B cell (primary cell): ENCODE results near the gene PVALEF. TPM values are rescaled to one million over a fixed set of nuclear protein-coding genes. Genes with fewer than 3 reads are reported as not detected.

Experiments
- ATAC-seq: fragments of 200-7000 bp; cut with Tn5 transposase; one replicate; pipeline ENCODE4 v1.10.0; 2021; ENCODE audit warnings: low read depth, mild to moderate bottlenecking, moderate number of reproducible peaks, moderate library complexity
- CTCF ChIA-PET: fragments of 350-600 bp; sonication (Branson Sonifier 250); formaldehyde crosslinking; loops from one replicate; lab custom pipeline; 2021; ENCODE audit warnings: antibody characterized with exemption, inconsistent platforms; lab: Charles Lee
- POLR2A ChIA-PET: fragments of 350-600 bp; sonication (Branson Sonifier 250); formaldehyde crosslinking; loops from one replicate; lab custom pipeline; 2021; ENCODE audit warnings: antibody characterized with exemption; lab: Charles Lee
- DNase-seq: peaks from one replicate; pipeline ENCODE4 v3.0.0; 2013
- H2AFZ ChIP-seq: 2 replicates; pipeline ENCODE4 v1.6.1; 2012; ENCODE audit warnings: mild to moderate bottlenecking, low read depth, low read length; ENCODE audit not compliant: insufficient read depth, poor library complexity, severe bottlenecking
- H3K27ac ChIP-seq, 2 donors: 1 replicate in 1 of 2; 2 replicates in 1 of 2; pipeline ENCODE4 v1.5.1; 2012 to 2013; ENCODE audit warnings: low read length in 2 of 2, mild to moderate bottlenecking in 2 of 2, moderate library complexity in 1 of 2
- H3K27me3 ChIP-seq, 4 experiments: fragments of 200-600 bp in 1 of 4; sonication (generic) in 1 of 4; replicated peaks in 1 of 4; 1 replicate in 2 of 4; 2 replicates in 2 of 4; pipeline versions ENCODE4 v1.6.1 to v1.7.0; 2013 to 2016; ENCODE audit warnings: low read length in 3 of 4, mild to moderate bottlenecking in 2 of 4, mixed read lengths in 1 of 4, moderate library complexity in 1 of 4; ENCODE audit not compliant: insufficient read depth in 4 of 4, control insufficient read depth in 3 of 4; ENCODE audit errors: control extremely low read depth in 1 of 4
- H3K36me3 ChIP-seq, 2 experiments: replicated peaks in 1 of 2; 1 replicate in 1 of 2; 2 replicates in 1 of 2; pipeline versions ENCODE4 v1.6.1 to v1.7.1; 2013; ENCODE audit warnings: low read length in 1 of 2; ENCODE audit not compliant: insufficient read depth in 2 of 2, control insufficient read depth in 1 of 2; ENCODE audit errors: control extremely low read depth in 1 of 2, extremely low read depth in 1 of 2
- H3K4me1 ChIP-seq, 2 donors: fragments of 200-600 bp in 1 of 2; sonication (generic) in 1 of 2; 1 replicate in 1 of 2; 2 replicates in 1 of 2; pipeline versions ENCODE4 v1.5.1 to v1.6.1; 2013 to 2017; ENCODE audit warnings: low read length in 2 of 2; ENCODE audit not compliant: control insufficient read depth in 2 of 2, insufficient read depth in 2 of 2
- H3K4me2 ChIP-seq: replicated peaks from 2 replicates; pipeline ENCODE3; 2012; ENCODE audit warnings: mild to moderate bottlenecking, low read depth, low read length; ENCODE audit not compliant: poor library complexity, severe bottlenecking
- H3K4me3 ChIP-seq, 5 experiments: fragments of 200-600 bp in 1 of 5; sonication (generic) in 1 of 5; 1 replicate in 3 of 5; 2 replicates in 2 of 5; pipeline versions ENCODE4 v1.5.1 to v1.7.0; 2011 to 2016; ENCODE audit warnings: low read length in 4 of 5, mild to moderate bottlenecking in 4 of 5, low read depth in 2 of 5, control low read depth in 1 of 5, moderate library complexity in 1 of 5; ENCODE audit not compliant: insufficient read depth in 1 of 5; ENCODE audit errors: control extremely low read depth in 1 of 5, extremely low read depth in 1 of 5
- H3K79me2 ChIP-seq: fragments of 200-600 bp; sonication (generic); one replicate; pipeline ENCODE4 v1.6.0; 2016; ENCODE audit warnings: low read length; ENCODE audit not compliant: control insufficient read depth, insufficient read depth
- H3K9ac ChIP-seq: fragments of 200-600 bp; sonication (generic); 2 replicates; pipeline ENCODE4 v1.6.1; 2017; ENCODE audit warnings: mild to moderate bottlenecking, low read length, moderate library complexity
- H3K9me3 ChIP-seq, 3 donors: one replicate each; pipeline versions ENCODE4 v1.6.1 to v1.7.1; 2013; ENCODE audit warnings: low read length in 2 of 3; ENCODE audit not compliant: control insufficient read depth in 2 of 3, insufficient read depth in 1 of 3; ENCODE audit errors: control extremely low read depth in 1 of 3
- H4K20me1 ChIP-seq: 2 replicates; pipeline ENCODE4 v1.6.0; 2012; ENCODE audit warnings: mild to moderate bottlenecking, low read length; ENCODE audit not compliant: insufficient read depth, control insufficient read depth, poor library complexity, severe bottlenecking
- H3K27ac Mint-ChIP-seq: one replicate; pipeline ENCODE4 v1.8.0; 2021; ENCODE audit warnings: mixed read lengths
- H3K27me3 Mint-ChIP-seq: one replicate; pipeline ENCODE4 v1.8.0; 2021; ENCODE audit warnings: mixed read lengths
- H3K4me1 Mint-ChIP-seq: one replicate; pipeline ENCODE4 v1.8.0; 2021; ENCODE audit warnings: mixed read lengths
- H3K4me3 Mint-ChIP-seq: one replicate; pipeline ENCODE4 v1.8.0; 2021; ENCODE audit warnings: mixed read lengths
- H3K9me3 Mint-ChIP-seq: one replicate; pipeline ENCODE4 v1.8.0; 2022; ENCODE audit warnings: mixed read lengths; ENCODE audit not compliant: insufficient read depth
- EZH2 ChIP-seq: IDR thresholded peaks from 2 replicates; pipeline ENCODE4 v1.6.1; 2012; ENCODE audit warnings: borderline replicate concordance, low read depth, mild to moderate bottlenecking, moderate library complexity, low read length; ENCODE audit not compliant: insufficient read depth, poor library complexity, severe bottlenecking
- WGBS: methylation state at CpG from one replicate; pipeline ENCODE4 v1.1.5; 2013; ENCODE audit warnings: missing lambda C conversion rate; ENCODE audit not compliant: insufficient coverage; 5-methylcytosine and 5-hydroxymethylcytosine counted together
- intact Hi-C: fragments of 100-400 bp; cut with micrococcal nuclease; formaldehyde crosslinking; loops from one replicate; pipeline ENCODE4 v1.10.0; 2022
- polyA plus RNA-seq: library from polyadenylated mRNA; depleted of rRNA; stranded (reverse); fragments of >200 nt; gene quantifications from 2 replicates; pipeline ENCODE4 v1.2.3, GENCODE V29; 2012
- total RNA-seq, 2 donors: library from RNA; stranded (reverse); fragments of 120-200 nt in 1 of 2; gene quantifications; 1 replicate in 1 of 2; 2 replicates in 1 of 2; pipeline versions ENCODE4 v1.2.3 to v1.2.4, GENCODE V29; 2013 to 2022
- TF ChIP-seq, protein P1 (sequence below): fragments of 200-600 bp; IDR thresholded peaks from one replicate; pipeline ENCODE4 v1.8.0; 2022; ENCODE audit warnings: antibody characterized with exemption, mild to moderate bottlenecking

Gene PVALEF
- total and polyA plus RNA-seq, 2 donors (not counting 1 experiment from before 2014, with no cell fraction given) = not detected

DNA sequence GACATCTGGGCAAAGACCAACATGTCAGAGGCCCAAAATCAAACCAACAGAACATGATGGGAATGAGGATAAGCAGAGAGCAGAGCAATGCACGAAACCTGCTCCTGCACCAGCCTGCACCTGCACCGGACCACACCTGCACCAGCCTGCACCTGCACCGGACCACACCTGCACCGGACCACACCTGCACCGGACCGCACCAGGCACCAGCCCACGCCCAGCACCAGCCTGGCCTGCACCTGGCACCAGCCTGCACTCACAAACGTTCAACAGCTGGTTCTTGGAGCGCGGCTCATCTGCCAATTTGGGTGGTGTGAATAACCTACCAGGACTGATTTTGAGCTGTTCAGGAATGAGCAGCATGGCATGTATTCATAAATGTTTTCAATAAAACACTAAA lies 39.3 kb downstream of the PVALEF start:
- no peak overlapping the region for H3K4me3 ChIP-seq
- peaks cover 0 to 12% of the 10 kb centered on the region in 2 experiments for H3K36me3 ChIP-seq
- no peaks in the 10 kb centered on the region for H3K9me3 ChIP-seq
- intact Hi-C loops = no loop called here
- no peaks in the 10 kb centered on the region for H3K27me3 Mint-ChIP-seq
- peaks cover 3% of the 10 kb centered on the region in 2 donors for H3K4me1 ChIP-seq
- no peak for TF ChIP-seq EZH2
- TF ChIP-seq, protein P1, sequence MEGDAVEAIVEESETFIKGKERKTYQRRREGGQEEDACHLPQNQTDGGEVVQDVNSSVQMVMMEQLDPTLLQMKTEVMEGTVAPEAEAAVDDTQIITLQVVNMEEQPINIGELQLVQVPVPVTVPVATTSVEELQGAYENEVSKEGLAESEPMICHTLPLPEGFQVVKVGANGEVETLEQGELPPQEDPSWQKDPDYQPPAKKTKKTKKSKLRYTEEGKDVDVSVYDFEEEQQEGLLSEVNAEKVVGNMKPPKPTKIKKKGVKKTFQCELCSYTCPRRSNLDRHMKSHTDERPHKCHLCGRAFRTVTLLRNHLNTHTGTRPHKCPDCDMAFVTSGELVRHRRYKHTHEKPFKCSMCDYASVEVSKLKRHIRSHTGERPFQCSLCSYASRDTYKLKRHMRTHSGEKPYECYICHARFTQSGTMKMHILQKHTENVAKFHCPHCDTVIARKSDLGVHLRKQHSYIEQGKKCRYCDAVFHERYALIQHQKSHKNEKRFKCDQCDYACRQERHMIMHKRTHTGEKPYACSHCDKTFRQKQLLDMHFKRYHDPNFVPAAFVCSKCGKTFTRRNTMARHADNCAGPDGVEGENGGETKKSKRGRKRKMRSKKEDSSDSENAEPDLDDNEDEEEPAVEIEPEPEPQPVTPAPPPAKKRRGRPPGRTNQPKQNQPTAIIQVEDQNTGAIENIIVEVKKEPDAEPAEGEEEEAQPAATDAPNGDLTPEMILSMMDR = no peak
- H3K27ac Mint-ChIP-seq = no peak overlapping the region
- no peaks in the 10 kb centered on the region for H4K20me1 ChIP-seq
- H3K79me2 ChIP-seq = peaks cover 17% of the 10 kb centered on the region
- DNase-seq = no peak
- no peak overlapping the region for H3K4me3 Mint-ChIP-seq
- 75% methylated on average over 7 of the region's 10 CpGs for WGBS
- no peak overlapping the region for H3K27ac ChIP-seq
- CTCF ChIA-PET = no interaction called here
- POLR2A ChIA-PET = interaction anchor here (0.6 kb wide), 1 partner anchor 1234 kb away, joined by 4 read pairs; no protein-coding TSS in a partner anchor
- H3K9me3 Mint-ChIP-seq = no peaks in the 10 kb centered on the region
- H3K4me1 Mint-ChIP-seq = peaks cover 4% of the 10 kb centered on the region
- no peaks in the 10 kb centered on the region for H3K27me3 ChIP-seq
- no peak overlapping the region for H2AFZ ChIP-seq
- ATAC-seq = no peak
- H3K4me2 ChIP-seq = no peak overlapping the region
- no peak overlapping the region for H3K9ac ChIP-seq

DNA sequence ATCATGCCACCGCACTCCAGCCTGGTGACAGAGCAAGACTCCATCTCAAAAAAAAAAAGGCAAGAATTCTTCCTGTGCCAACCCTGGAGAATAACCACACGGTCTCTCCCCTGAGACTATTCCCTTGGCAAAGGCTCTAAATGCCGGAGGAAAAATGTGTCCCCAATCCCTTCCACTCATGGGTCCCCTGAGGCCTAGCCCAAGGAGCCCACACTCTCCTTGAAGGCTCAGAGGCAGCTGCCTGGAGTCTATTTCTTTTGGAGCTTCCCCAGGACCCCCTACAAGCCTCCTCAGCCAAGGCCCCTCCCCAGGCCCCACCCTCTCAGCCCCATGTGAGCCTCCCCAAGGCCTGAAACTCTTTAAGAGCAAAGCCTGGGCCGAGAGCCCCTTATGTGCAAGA lies 40.9 kb downstream of the PVALEF start:
- no peak overlapping the region for H3K27ac ChIP-seq
- Mint-ChIP-seq H3K27ac (no peak overlapping the region), H3K9me3 (no peaks in the 10 kb centered on the region), H3K27me3 (no peaks in the 10 kb centered on the region), H3K4me1 (peaks cover 4% of the 10 kb centered on the region), H3K4me3 (no peak overlapping the region)
- no peaks in the 10 kb centered on the region for H3K27me3 ChIP-seq
- CTCF ChIA-PET = no interaction called here
- POLR2A ChIA-PET = no interaction called here
- no peaks in the 10 kb centered on the region for H4K20me1 ChIP-seq
- H2AFZ ChIP-seq = no peak overlapping the region
- WGBS = 94% methylated on average over 4 of the region's 4 CpGs
- H3K4me1 ChIP-seq = peaks cover 3% of the 10 kb centered on the region in 2 donors
- no peak overlapping the region for H3K4me2 ChIP-seq
- H3K9ac ChIP-seq = no peak overlapping the region
- H3K36me3 ChIP-seq = peaks cover 0 to 10% of the 10 kb centered on the region in 2 experiments
- intact Hi-C loops = no loop called here
- peaks cover 19% of the 10 kb centered on the region for H3K79me2 ChIP-seq
- no peak overlapping the region for H3K4me3 ChIP-seq
- H3K9me3 ChIP-seq = no peaks in the 10 kb centered on the region
- TF ChIP-seq, protein P1 = no peak
- DNase-seq (no peak), ATAC-seq (no peak)
